ENCODE measurements around the gene RBMS3.

DNA sequence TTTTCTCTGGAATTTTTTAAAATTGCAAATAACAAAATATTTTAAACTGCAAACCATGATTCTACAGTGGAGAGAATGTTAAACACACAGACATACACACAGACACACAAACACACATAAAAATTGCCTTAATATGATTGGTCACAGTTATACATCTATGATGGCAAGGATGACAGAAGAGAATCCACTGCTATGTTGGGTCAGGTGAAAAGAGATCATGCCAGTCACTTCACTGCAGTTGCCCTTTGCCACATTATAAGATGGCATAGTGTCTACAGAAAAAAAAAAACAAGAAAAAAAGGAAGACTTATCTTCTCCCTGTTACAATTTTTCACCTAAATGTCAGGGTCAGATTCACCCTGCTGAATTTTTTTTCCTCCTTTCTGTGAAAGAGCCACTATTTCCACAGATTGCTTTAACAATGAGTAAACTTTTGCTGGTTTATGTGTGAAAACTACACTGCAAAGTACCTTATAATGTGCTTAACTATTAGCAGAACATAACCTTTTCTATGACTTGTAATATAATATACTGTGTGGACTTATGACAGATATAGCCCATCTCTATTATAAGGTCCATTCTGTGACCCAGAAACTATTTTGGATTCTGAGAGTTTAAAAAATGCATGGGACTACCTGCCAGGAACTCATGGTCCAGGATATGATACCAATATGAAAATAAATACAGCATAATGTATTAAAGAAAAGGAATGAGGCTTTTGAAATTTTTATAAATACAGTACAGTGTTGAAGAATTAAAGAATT lies 111.9 kb downstream of the RBMS3 start:
- TF ChIP-seq, protein P1, sequence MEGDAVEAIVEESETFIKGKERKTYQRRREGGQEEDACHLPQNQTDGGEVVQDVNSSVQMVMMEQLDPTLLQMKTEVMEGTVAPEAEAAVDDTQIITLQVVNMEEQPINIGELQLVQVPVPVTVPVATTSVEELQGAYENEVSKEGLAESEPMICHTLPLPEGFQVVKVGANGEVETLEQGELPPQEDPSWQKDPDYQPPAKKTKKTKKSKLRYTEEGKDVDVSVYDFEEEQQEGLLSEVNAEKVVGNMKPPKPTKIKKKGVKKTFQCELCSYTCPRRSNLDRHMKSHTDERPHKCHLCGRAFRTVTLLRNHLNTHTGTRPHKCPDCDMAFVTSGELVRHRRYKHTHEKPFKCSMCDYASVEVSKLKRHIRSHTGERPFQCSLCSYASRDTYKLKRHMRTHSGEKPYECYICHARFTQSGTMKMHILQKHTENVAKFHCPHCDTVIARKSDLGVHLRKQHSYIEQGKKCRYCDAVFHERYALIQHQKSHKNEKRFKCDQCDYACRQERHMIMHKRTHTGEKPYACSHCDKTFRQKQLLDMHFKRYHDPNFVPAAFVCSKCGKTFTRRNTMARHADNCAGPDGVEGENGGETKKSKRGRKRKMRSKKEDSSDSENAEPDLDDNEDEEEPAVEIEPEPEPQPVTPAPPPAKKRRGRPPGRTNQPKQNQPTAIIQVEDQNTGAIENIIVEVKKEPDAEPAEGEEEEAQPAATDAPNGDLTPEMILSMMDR (IDR thresholded peaks at IDR 0.05; ENCODE audit: insufficient read depth, low read depth, low read length), result no peak
- no peak for TF ChIP-seq EZH2 (IDR thresholded peaks at IDR 0.05; ENCODE audit: insufficient read depth, low read length)
